HG03521 (cell line): Measurements from ENCODE around the gene INTS3.
A peak's percentile ranks its signal among the peaks of the same experiment; 100 is the strongest.

Experiments used
- ATAC-seq: cut with Tn5 transposase; IDR thresholded peaks from one replicate; pipeline ENCODE4 v1.9.1; 2021; ENCODE audit warnings: mild to moderate bottlenecking, moderate library complexity; ENCODE audit not compliant: unreplicated experiment

The INTS3 gene, protein sequence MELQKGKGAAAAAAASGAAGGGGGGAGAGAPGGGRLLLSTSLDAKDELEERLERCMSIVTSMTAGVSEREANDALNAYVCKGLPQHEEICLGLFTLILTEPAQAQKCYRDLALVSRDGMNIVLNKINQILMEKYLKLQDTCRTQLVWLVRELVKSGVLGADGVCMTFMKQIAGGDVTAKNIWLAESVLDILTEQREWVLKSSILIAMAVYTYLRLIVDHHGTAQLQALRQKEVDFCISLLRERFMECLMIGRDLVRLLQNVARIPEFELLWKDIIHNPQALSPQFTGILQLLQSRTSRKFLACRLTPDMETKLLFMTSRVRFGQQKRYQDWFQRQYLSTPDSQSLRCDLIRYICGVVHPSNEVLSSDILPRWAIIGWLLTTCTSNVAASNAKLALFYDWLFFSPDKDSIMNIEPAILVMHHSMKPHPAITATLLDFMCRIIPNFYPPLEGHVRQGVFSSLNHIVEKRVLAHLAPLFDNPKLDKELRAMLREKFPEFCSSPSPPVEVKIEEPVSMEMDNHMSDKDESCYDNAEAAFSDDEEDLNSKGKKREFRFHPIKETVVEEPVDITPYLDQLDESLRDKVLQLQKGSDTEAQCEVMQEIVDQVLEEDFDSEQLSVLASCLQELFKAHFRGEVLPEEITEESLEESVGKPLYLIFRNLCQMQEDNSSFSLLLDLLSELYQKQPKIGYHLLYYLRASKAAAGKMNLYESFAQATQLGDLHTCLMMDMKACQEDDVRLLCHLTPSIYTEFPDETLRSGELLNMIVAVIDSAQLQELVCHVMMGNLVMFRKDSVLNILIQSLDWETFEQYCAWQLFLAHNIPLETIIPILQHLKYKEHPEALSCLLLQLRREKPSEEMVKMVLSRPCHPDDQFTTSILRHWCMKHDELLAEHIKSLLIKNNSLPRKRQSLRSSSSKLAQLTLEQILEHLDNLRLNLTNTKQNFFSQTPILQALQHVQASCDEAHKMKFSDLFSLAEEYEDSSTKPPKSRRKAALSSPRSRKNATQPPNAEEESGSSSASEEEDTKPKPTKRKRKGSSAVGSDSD

DNA sequence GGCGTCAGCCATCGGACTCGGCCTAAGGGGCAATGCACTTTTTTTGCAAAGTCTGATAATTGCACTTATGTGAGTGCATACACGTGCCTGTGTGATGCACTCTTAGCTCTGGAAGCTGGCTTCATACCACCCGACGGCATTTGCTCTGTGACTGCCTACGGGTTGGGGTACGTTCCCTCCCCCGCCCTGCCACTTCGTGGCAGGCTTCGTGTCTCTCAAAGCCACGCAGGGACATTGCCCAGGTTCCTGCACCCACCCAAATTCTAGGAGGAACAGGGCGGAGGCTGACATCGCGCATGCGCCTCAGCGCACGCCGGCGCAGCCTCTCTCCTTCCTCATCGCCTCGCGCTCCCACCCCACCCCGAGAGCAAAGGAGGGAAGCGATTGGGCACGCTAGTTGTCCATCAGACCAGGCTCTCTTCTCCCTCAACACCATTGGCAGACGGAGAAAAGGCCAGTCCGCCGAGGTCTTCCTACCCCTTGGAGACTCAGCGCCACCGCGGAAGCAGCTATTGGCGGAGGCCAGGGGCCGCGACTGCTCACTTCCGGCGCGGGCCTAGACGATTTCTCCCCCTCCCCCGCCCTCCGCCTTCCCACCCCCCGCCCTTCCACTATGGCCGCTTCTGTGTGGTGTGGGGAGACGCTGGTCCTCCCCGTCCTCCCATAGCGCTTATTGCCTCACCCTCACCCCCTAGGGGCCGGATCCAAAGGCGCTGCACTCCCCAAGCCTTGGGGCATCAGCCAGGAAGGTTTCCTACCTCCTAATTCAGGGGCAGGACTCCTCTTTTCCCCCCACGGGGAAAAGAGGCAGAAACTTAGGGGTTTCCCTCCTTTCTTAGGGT lies at the start of gene INTS3:
Gene INTS3 (plus strand): TSS at position 588 of the 842 bp plus-strand sequence. CDS start 585 bp downstream, outside the sequence.
- ATAC-seq: peak; percentile 97

DNA sequence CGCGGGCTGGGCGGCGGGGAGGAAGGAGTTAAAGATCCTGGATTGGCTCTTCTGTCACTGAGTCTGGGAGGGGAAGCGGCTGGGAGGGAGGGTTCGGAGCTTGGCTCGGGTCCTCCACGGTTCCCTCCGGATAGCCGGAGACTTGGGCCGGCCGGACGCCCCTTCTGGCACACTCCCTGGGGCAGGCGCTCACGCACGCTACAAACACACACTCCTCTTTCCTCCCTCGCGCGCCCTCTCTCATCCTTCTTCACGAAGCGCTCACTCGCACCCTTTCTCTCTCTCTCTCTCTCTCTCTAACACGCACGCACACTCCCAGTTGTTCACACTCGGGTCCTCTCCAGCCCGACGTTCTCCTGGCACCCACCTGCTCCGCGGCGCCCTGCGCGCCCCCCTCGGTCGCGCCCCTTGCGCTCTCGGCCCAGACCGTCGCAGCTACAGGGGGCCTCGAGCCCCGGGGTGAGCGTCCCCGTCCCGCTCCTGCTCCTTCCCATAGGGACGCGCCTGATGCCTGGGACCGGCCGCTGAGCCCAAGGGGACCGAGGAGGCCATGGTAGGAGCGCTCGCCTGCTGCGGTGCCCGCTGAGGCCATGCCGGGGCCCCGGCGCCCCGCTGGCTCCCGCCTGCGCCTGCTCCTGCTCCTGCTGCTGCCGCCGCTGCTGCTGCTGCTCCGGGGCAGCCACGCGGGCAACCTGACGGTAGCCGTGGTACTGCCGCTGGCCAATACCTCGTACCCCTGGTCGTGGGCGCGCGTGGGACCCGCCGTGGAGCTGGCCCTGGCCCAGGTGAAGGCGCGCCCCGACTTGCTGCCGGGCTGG lies 49.1 kb upstream of the INTS3 start, which contains the start of gene NPR1:
Gene NPR1 (plus strand): TSS at position 170 of the 818 bp plus-strand sequence. CDS start 421 bp downstream, at position 591.
- no peak for ATAC-seq

DNA sequence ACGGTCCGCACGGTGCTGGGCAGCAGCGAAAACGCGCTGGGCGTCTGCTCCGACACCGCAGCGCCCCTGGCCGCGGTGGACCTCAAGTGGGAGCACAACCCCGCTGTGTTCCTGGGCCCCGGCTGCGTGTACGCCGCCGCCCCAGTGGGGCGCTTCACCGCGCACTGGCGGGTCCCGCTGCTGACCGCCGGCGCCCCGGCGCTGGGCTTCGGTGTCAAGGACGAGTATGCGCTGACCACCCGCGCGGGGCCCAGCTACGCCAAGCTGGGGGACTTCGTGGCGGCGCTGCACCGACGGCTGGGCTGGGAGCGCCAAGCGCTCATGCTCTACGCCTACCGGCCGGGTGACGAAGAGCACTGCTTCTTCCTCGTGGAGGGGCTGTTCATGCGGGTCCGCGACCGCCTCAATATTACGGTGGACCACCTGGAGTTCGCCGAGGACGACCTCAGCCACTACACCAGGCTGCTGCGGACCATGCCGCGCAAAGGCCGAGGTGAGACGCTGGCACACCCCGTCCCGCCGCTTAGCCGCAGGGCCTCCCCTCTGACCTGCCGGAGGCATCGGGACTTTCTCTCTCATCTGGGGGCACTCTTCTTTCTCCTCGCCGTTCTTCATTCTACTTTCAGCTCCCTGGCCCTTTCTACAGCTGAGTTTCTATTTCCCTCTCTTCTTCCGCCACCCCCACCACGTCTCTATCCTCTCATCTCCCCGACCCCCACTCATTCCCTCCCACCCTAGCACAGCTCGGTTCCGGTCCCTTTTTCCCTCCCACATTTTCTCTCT lies 48.3 kb upstream of the INTS3 start:
- no peak for ATAC-seq

DNA sequence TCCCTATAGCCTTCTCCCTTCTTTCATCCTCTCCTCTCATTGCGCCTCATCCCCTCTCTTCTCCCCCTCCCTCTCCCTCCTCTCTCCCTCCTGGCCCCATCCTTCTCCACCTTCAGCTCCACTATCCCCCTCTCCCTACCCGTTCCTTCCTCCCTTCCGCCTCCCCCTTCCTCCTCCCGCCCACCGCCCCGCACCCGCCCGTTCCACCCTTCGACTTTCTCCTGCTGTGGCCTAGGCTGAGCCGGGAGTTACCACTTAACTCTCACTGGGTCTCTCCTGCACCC lies 47.8 kb upstream of the INTS3 start:
- ATAC-seq: no peak

DNA sequence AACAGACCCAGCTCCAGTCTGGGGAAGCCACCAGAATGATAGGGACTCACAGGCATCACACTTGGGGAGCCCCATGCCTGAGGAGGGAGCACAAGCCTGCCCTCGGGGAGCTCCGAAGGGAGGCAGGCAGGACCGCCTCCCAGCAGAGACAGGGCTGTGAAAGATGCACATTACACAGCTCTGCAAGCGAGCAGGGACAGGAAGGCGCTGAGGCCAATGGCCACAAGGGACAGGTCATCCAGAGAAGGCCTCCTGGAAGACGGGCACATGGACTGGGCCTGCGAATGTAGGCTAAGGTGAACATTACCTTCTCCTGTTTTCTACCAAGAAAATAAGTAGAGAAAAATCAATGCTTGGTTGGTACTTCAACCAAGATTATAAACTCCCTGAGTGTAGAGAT lies 45.1 kb upstream of the INTS3 start:
- no peak for ATAC-seq

DNA sequence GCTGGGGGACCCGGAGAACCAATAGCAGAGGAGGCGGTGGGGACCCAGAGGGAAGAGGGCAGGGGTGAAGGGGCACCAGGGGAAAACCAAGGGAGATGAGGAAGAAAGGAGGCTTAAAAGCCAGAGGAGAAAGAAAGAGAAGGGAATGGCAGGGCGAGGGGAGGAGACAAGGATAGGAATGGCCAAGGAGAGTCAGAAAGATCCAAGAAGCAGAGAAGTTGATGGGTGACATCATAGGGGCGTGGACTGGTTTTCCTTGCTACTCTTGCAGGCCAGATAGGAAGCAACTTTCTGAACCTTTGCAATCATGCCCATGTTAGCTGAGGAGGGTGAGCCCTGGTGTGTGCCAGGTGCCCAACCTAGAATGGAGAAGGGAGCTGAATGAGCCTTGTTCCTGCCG lies 44.0 kb upstream of the INTS3 start:
- ATAC-seq: no peak

DNA sequence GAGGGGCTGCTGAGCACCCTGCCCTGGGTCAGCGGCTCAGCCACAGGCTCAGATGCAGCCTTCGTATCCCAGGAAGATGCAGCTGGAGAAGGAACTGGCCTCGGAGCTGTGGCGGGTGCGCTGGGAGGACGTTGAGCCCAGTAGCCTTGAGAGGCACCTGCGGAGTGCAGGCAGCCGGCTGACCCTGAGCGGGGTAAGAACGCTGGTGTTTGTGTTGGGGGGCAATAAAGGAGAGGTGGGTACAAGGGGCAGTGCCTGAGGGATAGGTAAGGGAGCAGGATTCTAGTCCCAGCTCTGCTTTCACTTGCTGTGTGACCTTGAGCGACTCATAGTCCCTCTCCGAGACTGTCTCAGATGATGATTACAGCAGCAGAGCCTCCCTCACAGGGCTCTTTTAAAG lies 43.0 kb upstream of the INTS3 start:
- ATAC-seq: no peak

DNA sequence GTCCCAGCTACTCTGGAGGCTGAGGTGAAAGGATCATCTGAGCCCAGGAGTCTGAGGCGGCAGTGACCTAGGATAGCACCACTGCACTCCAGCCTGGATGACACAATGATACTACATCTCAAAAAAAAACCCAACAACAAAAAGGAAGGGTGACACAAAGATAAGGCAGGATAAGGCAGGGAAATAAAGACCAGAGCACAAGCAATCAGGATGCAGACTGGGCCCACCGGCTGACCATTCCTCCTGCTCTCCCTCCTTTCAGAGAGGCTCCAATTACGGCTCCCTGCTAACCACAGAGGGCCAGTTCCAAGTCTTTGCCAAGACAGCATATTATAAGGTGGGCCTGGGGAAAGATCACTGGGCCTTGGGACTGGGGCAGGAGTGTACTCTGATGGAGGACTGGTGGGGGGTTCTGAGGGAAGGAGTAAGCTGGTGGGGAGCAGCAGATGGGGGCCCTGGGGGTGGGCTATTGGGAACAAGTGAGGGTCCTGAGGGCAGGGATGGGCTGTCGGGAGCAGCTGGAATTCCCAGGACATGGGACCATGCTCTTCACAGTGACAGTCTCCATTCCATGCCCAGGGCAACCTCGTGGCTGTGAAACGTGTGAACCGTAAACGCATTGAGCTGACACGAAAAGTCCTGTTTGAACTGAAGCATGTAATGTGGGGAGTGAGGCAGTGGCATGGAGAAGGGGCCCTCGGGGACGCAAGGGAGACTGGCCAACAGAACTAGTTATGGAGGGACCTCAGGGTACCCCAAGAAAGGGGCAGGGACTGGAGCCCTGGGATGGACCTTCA lies 42.1 kb upstream of the INTS3 start:
- ATAC-seq: no peak

DNA sequence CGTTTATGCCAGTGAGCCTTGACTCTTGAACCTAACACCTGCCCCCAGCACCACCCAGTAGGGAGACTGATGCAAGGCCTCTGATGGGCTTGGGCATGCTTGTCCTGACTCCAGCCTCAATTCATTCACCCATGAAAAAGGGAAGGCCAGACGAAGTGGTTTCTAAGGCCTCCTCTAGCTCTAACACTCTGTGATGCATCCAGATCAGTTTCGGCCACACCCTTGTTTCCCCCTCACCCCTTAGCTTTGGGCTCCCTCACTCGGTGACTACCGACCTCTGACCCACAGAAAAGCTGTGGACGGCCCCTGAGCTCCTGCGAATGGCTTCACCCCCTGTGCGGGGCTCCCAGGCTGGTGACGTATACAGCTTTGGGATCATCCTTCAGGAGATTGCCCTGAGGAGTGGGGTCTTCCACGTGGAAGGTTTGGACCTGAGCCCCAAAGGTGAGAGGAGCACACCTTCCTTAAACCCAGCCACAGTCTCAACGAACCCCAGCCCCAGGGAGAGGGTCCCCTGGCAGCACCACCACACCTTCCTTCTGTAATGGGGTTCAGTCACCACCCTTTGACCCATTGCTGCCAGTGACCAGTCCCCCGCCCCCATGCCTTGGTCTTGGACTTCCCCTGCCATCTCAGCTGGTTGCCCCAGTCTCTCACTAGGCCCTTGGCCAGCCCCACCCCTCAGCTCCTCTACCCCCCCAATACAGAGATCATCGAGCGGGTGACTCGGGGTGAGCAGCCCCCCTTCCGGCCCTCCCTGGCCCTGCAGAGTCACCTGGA lies 40.3 kb upstream of the INTS3 start:
- ATAC-seq: no peak

DNA sequence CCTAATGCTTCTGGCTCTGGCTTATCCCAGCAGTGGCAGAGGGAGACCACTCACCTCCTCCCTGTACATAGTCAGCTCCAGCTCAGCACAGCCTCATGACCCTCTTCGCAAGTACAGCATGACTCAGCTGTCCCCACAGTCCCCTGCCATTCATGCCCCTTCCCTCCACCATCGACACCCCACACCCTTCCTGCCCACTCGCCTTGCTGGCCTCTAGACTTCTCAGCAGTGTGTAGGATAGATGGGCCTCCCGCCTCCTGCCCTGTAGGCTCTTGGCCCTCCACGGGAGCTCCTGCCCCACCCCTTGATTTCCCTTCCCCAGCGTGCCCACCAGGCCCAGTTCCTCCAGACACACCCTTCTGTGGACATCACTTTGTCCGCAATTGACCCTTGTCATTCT lies 39.6 kb upstream of the INTS3 start:
- ATAC-seq: no peak

DNA sequence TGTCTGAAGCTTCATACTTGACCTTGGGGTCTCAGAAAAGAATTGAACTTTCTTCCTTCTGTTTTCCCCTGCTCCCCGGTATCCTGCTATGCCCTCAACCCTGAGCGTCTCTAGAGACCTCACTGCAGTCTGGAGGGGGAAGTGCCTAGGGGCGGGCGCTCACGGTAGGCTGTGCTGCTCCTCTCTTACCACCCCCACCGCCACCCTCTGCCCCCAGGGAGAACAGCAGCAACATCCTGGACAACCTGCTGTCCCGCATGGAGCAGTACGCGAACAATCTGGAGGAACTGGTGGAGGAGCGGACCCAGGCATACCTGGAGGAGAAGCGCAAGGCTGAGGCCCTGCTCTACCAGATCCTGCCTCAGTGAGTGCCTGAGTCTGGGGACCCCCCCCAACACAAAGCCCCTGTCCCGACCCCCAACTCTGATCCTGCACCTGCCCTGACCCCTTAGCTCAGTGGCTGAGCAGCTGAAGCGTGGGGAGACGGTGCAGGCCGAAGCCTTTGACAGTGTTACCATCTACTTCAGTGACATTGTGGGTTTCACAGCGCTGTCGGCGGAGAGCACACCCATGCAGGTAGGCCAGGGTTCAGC lies 39.0 kb upstream of the INTS3 start:
- no peak for ATAC-seq

DNA sequence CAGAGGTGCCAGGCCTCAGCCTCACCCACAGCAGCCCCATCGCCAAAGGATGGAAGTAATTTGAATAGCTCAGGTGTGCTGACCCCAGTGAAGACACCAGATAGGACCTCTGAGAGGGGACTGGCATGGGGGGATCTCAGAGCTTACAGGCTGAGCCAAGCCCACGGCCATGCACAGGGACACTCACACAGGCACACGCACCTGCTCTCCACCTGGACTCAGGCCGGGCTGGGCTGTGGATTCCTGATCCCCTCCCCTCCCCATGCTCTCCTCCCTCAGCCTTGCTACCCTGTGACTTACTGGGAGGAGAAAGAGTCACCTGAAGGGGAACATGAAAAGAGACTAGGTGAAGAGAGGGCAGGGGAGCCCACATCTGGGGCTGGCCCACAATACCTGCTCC lies 34.4 kb upstream of the INTS3 start:
- no peak for ATAC-seq

DNA sequence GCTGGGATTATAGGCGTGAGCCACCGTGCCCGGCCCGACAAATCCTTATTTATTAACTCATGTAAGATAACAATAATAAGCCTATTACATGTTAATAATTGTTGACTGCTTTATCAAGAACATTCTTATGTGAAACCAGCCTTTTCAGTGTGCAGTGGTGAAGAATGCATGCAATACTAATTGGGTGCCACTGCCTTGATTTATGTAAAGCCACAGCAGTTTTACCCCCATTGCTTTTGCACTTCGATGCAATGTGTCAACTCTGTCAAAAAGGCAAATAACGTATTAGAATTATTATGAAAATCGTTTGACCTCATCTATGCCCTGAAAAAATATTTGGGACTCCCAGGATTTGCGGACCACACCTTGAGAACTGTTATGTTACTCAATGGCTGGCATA lies 31.1 kb upstream of the INTS3 start:
- ATAC-seq: no peak

DNA sequence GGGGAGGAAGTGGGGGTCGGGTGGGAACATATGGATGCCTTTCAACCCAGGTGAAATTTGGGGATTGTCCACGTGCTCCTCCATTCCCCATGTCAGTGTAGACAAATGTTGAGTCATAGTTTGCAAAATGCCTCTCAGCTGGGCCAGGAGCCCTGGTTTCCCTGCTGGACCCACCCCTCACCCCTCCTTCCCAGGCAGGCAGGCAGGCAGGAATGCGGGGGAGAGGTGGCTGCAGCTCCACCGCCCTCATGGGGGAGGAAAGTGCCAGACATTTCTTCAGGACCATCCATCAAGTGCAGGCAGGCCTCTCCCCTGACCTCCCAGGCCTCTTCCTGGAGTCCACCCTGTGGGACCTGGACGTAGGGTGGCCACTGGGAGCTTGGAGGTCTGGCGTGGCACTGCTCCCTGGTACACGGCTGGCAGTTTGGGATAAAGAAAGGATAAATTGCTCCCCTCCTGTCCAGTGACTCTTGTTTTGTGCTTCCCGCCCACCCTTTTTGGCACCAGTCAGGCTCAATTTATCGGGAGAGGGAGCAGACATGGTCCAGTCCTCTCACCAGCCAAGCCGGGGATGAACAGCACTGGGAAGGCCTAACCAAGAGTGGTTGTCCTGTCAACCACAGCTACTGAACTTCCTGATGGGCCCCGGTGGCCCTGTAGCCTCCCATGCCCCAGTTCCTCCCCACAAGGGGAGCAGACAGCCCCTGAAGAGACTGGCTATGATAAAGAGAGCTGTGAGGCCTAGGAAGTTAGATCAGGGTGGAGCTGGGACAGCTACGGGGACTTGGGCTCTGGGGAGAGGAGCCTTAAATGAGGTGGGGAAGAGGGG lies 30.4 kb upstream of the INTS3 start:
- no peak for ATAC-seq

DNA sequence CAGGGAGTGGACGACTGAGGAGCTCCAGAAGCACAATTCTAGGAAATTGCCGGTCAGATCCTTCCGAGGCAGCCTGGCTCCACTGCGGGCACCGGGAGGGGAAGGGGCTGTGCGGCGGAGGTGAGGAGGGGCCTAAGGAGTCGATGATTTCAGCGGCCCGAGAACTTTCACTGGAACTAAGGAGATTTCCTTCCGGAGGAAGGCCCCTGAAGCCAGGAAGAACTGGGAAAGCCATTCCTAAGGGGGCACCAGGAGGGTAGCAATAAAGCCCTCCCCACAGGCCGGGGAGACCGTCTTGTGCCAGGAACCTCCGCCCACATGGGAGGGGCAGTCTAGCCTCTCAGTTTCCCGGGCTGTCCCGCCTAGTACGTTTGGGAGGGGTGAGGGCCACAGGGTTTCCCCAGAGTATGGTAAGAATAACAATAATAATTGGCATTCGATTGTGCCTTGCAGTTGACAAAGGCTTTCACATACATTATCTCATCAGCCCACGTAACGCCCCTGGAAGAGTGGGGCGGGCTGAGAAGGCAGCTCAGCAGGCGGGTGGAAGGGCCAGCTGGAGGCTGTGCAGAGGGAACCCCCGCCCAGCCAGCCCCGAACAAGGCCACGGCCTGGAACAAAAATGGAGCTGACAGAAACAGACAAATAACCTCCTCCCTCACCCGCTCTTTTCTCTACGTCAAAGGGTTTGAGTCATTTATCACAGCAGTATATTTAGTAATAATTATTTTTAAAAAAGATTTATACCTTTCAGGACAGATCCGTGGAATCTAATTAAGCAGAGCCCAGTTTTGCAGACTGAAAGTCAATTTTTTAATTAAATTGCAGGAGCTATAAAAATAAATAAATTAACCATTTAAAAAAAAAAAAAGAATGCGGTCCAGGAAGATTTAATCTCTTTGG lies 29.6 kb upstream of the INTS3 start:
- no peak for ATAC-seq
